ENCODE data around the gene DENND1B. TPM values are rescaled to one million over a fixed set of nuclear protein-coding genes. Genes with fewer than 3 reads are reported as not detected.

Gene DENND1B
- total RNA-seq, 1 donor: 28.0 TPM

GRCh38 chr1:197649188-197649587 is 126.1 kb downstream of the DENND1B start:
- DNase-seq (ENCODE audit: low read depth in 2 of 3, low spot score in 2 of 3): no peak

DNA sequence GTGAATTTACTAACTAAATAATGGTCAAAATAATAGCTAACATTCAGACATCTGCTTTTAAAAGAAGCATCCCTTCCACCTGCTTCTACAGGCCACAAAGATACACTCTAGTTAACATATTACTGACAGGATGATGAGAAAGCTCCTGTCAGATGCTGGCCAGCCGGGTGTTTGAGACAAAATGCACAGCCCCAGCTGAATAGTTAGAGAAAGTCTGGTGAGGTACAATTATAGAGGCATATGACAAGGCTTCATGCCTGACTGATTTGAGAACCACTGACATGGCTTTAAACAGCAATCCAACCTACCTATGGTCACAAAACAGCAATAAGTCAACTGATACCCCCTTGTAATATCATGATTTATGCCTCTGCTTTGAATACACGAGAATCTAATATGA is 137.0 kb downstream of the DENND1B start:
- DNase-seq (ENCODE audit: low read depth in 2 of 3, low spot score in 2 of 3): no peak

GRCh38 chr1:197637406-197637805 is 137.9 kb downstream of the DENND1B start:
- no peak for DNase-seq (ENCODE audit: low read depth in 2 of 3, low spot score in 2 of 3)

DNA sequence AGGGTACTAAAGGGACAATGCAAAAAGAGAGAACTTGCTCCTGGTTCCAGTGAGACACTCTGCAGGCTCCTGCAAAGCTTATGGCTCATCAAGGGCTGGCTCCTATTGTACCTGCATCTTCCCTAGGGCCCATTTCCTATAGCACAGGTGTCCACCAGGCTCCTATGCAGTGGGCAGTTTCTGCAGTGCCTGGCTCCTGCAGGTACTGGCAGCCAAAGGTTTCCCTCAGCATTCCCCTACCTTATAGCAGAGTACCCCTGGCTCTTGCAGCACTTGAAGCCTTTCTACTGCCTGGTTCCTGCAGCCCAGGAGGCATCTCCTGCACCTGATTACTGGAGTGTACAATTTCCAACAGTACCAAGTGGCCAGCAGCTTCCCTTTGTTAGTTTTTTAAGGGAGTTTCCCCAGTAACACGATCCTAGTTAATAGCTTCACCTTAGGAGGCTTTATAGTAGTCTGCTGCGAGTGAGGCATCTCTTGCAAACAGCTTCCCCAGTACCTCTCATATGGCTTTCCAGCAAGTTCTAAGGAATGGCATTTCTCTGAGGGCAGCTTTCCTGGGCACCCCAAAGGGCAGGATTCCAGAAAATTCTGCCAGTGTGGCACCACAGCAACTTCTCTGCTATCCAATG is 141.7 kb downstream of the DENND1B start:
- no peak for DNase-seq (ENCODE audit: low read depth in 2 of 3, low spot score in 2 of 3)

GRCh38 chr1:197632651-197633050 is 142.6 kb downstream of the DENND1B start:
- peak in 2 of 3 donors; percentile 3 to 44 for DNase-seq (ENCODE audit: low read depth in 2 of 3, low spot score in 2 of 3)

DNA sequence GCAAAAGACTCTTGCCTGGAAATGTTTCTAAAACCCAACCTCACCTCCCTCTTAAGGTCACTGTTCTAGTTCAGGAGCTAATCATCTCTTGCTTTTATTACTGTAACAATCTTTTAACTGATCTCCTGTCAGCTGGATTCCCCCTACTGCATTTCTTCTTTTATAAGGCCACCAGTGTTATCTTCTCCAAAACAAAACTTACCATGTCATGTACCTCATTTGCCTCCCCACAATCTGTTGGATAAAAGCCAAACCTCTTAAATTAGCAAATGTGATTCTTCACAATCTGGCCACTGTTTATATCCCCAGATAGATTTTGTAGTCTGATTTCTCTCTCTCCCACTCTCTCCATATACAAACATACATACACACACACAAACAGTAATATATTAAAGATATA is 143.3 kb downstream of the DENND1B start:
- peak in 2 of 3 donors; percentile 5 to 35 for DNase-seq (ENCODE audit: low read depth in 2 of 3, low spot score in 2 of 3)

GRCh38 chr1:197622371-197622770 is 152.9 kb downstream of the DENND1B start:
- no peak for DNase-seq (ENCODE audit: low read depth in 2 of 3, low spot score in 2 of 3)

DNA sequence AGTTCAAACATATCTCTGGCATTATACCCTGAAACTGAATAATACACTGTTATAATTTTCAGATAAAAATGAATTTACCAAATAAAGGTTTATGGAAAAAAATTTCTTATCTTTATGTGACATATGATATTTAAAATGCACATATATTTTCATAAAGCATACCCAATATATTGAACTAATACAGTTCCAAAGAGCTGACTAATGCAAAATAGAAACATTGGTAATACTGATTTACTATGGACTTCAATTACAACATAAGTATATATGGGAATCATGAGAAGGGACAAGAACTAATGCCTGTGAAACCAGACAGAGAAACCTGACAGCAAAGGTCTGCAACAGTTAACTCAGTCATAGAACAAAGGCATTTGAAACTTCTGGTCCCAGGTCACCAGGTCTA is 153.5 kb downstream of the DENND1B start:
- no peak for DNase-seq (ENCODE audit: low read depth in 2 of 3, low spot score in 2 of 3)

DNA sequence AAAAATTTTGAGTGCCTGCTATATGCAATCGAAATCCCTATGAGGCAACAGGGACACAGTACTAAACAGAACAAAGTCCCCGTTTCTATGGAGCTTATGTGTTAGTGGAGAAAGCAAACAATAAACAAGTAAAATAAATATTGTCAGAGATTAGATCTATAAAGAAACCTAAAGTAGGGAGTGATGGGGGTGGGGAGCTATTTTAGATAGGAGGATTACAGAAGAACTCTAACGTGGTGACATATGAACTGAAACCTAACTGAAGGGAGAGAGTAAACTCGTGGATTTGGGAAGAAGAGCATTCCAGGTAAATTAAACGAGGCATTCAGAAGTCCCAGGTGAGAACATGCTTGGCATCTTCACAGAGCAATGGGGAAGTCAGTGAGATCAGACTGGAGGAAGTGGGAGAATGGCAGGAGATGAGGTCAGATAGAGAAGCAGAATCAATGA is 154.5 kb downstream of the DENND1B start:
- no peak for DNase-seq (ENCODE audit: low read depth in 2 of 3, low spot score in 2 of 3)

DNA sequence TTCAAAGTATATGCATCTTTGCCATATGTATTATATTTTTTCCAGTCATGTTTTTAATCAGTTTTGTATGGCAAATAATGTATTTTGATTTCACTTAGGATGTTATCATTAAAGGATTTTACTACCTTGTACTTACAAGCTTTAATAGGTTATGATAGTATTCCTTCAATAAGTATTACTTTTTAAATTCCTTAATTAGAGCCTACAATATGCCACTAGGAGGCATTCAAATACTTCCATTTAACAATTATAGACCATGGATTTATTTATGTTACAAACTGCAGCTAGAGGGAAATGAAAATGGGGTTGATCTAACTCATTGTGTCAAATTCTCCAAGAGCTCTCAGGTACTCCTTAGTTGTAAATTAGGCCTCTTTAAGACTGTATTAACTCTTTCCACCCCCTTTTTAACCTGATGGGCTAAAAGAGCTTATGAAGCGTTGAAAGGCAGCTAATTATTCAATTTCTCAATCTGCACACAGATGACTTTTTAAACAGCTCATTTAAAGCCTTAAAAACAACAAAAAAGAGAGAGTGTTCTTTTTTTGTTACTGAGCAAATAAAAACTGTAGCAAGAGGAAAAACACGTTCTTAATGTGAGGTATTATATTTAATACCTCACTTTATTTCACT is 156.2 kb downstream of the DENND1B start:
- peak in 2 of 3 donors; percentile 11 to 55 for DNase-seq (ENCODE audit: low read depth in 2 of 3, low spot score in 2 of 3)

- no peak for DNase-seq (ENCODE audit: low read depth in 2 of 3, low spot score in 2 of 3)
Measured at GRCh38 chr1:197618061-197618460, 157.2 kb downstream of the DENND1B start.

GRCh38 chr1:197615693-197616011 is 159.6 kb downstream of the DENND1B start:
- DNase-seq (ENCODE audit: low read depth in 2 of 3, low spot score in 2 of 3): no peak

- DNase-seq (ENCODE audit: low read depth in 2 of 3, low spot score in 2 of 3): peak; percentile 1 to 53 (median 24)
Measured at GRCh38 chr1:197614916-197615692, 160.2 kb downstream of the DENND1B start.

DNA sequence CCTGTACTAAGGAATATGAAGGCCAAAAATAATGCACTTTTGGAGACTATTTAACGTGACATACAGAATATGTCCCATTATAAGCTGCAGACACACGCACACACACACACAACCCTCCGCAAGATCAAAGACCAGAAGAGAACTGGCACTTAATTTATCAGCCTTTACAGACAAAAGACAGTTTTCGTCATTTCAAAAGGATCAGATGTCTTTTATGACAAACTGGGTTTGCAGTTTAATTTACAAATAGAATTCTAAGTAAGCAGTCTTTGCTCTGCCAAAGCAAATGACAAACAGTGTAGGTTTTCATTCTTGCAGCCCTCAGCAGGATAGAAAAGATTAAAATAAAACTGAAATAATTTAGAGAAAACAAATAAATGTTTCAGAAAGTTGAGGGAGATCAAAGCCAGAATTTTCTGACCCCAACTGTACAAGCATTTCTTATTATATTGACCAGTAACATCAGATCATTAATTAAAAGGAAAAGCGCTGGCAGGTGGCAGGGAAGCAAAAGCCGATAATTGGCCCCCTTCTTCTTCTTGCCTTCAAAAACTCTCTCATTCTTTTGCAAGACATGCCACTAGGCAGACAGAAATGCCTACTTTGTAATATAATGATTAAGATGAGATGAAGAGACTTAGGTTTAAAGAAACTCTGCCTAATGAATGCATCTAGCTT is 169.0 kb downstream of the DENND1B start:
- DNase-seq (ENCODE audit: low read depth in 2 of 3, low spot score in 2 of 3): no peak

DNA sequence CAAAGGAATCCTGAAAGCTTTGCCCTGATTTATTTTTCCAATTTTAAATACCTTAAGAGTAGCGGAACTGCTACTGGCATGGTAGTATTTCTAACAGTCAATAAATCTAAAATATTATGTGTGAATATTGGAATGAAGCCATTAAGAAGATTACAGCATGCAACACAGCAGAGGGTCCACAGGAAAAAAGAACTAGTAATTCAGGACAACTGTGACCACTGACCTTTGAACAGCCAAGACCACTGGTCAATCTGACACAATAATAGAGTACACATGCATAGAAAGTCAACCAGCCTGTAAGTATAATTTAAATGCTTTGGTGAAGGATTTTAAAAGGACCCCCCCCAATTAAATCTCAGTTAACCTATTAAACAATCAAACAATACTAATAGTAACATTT is 171.0 kb downstream of the DENND1B start:
- no peak for DNase-seq (ENCODE audit: low read depth in 2 of 3, low spot score in 2 of 3)

DNA sequence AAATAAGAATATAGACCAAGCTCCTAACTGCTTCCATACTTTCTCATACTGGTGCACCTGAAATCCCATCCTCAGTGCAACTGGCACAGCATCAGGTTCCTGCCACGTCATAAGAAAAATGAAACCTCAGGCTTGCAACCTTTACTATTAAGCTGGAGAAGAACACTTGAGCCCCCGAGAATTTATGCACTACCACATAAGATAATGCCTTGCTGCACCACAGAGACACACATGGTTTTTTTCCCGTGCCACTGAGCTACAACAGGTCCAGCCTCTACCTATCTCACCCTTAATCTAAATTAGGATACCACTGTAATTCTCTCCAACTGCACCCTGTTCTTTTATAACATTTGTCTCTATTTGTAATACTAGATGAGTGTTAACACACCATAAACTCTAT is 174.5 kb downstream of the DENND1B start:
- DNase-seq (ENCODE audit: low read depth in 2 of 3, low spot score in 2 of 3): no peak

GRCh38 chr1:197599789-197600188 is 175.5 kb downstream of the DENND1B start:
- no peak for DNase-seq (ENCODE audit: low read depth in 2 of 3, low spot score in 2 of 3)

DNA sequence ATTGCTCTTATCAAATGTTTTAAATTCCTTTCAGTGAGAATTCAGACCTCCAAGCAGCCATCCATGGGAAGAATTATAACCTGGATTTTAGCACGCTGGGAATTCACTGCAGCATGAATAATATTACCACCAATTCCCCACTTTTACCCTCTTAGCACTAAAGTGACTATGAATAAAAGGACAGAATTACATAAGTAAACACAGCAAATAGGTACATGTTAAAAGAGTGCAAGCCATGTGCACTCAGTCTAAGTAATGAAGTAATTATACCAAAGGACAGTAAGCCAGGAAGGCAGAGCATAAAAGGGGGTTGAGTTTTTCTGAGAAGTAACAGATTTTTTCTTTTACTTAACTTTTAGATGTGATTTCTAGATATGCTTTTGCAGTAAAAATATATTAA is 176.3 kb downstream of the DENND1B start:
- DNase-seq (ENCODE audit: low read depth in 2 of 3, low spot score in 2 of 3): no peak

GRCh38 chr1:197595304-197595904 is 179.9 kb downstream of the DENND1B start:
- no peak for DNase-seq (ENCODE audit: low read depth in 2 of 3, low spot score in 2 of 3)

- DNase-seq (ENCODE audit: low read depth in 2 of 3, low spot score in 2 of 3): no peak
Measured at GRCh38 chr1:197590687-197591086, 184.6 kb downstream of the DENND1B start.

DNA sequence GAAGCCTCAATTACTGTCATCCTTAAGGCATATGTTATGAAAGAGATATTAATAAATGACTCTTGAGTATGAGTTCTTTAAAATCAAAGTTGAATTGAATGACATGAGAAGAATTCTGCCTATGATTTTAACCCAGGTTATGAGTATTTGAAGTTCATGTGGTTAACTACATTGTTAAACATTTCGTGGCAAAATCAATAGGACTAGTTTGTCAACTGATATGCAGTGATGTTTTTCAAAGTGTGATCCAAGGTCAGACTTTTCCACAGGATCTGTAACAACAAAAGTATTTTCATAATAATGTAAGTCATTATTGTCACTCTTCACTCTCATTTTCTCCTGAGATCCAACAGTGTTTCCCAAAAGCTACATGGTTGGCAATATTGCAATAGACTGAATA is 189.5 kb downstream of the DENND1B start:
- no peak for DNase-seq (ENCODE audit: low read depth in 2 of 3, low spot score in 2 of 3)

All from hematopoietic multipotent progenitor cell (in vitro differentiated cells).